Measurements from ENCODE around the gene OSBPL7. TPM values are rescaled to one million over a fixed set of nuclear protein-coding genes. Genes with fewer than 3 reads are reported as not detected.

Gene OSBPL7
- polyA plus RNA-seq, 2 of the 4 experiments (the other 2 are of a cell fraction) = 7.0 to 15.4 TPM

DNA sequence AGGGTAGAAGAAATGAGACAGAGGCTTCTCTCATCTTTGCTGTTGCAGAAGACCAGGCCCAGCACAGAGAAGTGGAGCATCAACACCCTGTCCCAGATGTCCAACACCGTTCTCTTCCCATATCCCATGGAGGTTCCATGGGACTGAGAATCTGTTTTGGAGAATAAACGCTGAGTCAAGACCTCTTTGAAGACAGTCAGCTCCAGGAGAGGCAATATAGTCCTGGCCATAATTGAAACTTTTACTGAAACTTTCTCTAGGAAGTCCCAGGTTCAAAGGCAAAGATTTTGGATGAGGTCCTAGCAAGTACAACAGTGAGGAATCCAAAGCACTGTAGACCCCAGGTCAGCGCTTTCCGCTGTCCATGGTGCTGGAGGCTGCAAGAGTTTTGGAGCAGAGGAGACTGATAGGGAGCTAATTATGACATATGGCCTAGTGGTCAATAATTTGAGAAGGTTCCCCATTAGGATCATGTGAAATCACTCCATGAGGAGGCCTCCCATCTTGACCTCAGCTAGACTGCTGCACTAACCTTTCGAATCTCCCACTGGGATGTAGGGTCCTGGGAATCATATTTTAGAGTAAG lies 36.0 kb downstream of the OSBPL7 start:
- ChIA-PET POLR2A (interaction anchor here (1.7 kb wide), 1 partner anchor 46 kb away, joined by 5 read pairs; the partner anchor contains the start of genes LRRC46 and MRPL10), CTCF (interaction anchor here (0.9 to 8.3 kb wide), 12 partner anchors 11 to 112 kb away, joined by 3 to 42 read pairs (median 4); partner anchors contain the start of gene TBX21)
- no peak overlapping the region for H3K4me2 ChIP-seq
- ATAC-seq (no peak), FAIRE-seq (no peak), DNase-seq (ENCODE audit: low read depth in 1 of 2, low spot score in 1 of 2) (no peak)
- no peaks in the 10 kb centered on the region for H3K9me3 ChIP-seq
- WGBS (ENCODE audit: missing lambda C conversion rate) = 57% methylated on average over 5 of the region's 5 CpGs
- H3K27ac ChIP-seq = no peak overlapping the region
- no peak overlapping the region for H3K4me3 ChIP-seq
- H3K4me1 ChIP-seq = peaks cover 3% of the 10 kb centered on the region; the same call in 1 of the 3 replicates
- TF ChIP-seq, protein P1, sequence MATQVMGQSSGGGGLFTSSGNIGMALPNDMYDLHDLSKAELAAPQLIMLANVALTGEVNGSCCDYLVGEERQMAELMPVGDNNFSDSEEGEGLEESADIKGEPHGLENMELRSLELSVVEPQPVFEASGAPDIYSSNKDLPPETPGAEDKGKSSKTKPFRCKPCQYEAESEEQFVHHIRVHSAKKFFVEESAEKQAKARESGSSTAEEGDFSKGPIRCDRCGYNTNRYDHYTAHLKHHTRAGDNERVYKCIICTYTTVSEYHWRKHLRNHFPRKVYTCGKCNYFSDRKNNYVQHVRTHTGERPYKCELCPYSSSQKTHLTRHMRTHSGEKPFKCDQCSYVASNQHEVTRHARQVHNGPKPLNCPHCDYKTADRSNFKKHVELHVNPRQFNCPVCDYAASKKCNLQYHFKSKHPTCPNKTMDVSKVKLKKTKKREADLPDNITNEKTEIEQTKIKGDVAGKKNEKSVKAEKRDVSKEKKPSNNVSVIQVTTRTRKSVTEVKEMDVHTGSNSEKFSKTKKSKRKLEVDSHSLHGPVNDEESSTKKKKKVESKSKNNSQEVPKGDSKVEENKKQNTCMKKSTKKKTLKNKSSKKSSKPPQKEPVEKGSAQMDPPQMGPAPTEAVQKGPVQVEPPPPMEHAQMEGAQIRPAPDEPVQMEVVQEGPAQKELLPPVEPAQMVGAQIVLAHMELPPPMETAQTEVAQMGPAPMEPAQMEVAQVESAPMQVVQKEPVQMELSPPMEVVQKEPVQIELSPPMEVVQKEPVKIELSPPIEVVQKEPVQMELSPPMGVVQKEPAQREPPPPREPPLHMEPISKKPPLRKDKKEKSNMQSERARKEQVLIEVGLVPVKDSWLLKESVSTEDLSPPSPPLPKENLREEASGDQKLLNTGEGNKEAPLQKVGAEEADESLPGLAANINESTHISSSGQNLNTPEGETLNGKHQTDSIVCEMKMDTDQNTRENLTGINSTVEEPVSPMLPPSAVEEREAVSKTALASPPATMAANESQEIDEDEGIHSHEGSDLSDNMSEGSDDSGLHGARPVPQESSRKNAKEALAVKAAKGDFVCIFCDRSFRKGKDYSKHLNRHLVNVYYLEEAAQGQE (IDR thresholded peaks at IDR 0.05) = peak; percentile 95
- TF ChIP-seq EHMT2 (IDR thresholded peaks at IDR 0.05; ENCODE audit: low read depth) (peak; percentile 93), MAFK (IDR thresholded peaks at IDR 0.05; ENCODE audit: partially characterized antibody) (peak; percentile 68), JUN (IDR thresholded peaks at IDR 0.05) (no peak), JUNB (IDR thresholded peaks at IDR 0.05) (no peak)

DNA sequence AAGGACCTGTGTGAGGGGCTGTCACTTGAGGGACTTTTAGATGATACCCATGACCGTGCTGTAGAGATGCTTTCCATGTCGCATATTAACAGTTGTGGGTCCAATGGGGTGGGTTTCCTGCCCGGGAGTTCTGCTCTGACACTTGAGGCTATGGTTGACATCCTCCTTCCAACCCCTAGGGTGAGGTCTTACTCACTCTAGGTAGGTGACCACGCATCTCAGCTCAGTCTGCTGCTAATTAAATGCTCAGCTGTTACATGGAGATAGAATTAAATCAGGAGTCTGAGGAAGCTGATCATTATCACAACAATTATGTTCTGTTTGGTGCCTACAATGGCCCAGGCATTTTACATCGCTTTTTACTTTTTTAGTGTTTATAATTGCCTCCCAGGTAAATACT lies 40.2 kb downstream of the OSBPL7 start:
- Histone ChIP-seq H3K4me3 (no peak overlapping the region), H3K9me3 (no peaks in the 10 kb centered on the region), H3K4me2 (no peak overlapping the region), H3K4me1 (no peaks in the 10 kb centered on the region), H3K27ac (no peak overlapping the region)
- DNase-seq (ENCODE audit: low read depth in 1 of 2, low spot score in 1 of 2) (no peak), FAIRE-seq (no peak), ATAC-seq (no peak)
- CTCF ChIA-PET = interaction anchor here (1.0 to 8.3 kb wide), 7 partner anchors 8 to 82 kb away, joined by 3 to 42 read pairs (median 6); partner anchors contain the start of gene SCRN2
- WGBS (ENCODE audit: missing lambda C conversion rate) = 45% methylated on average over 5 of the region's 5 CpGs
- TF ChIP-seq, protein P2, sequence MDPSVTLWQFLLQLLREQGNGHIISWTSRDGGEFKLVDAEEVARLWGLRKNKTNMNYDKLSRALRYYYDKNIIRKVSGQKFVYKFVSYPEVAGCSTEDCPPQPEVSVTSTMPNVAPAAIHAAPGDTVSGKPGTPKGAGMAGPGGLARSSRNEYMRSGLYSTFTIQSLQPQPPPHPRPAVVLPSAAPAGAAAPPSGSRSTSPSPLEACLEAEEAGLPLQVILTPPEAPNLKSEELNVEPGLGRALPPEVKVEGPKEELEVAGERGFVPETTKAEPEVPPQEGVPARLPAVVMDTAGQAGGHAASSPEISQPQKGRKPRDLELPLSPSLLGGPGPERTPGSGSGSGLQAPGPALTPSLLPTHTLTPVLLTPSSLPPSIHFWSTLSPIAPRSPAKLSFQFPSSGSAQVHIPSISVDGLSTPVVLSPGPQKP (IDR thresholded peaks at IDR 0.05; ENCODE audit: low read depth, low read length) = no peak
- TF ChIP-seq, protein P1 (IDR thresholded peaks at IDR 0.05) = no peak
- TF ChIP-seq, protein P3, sequence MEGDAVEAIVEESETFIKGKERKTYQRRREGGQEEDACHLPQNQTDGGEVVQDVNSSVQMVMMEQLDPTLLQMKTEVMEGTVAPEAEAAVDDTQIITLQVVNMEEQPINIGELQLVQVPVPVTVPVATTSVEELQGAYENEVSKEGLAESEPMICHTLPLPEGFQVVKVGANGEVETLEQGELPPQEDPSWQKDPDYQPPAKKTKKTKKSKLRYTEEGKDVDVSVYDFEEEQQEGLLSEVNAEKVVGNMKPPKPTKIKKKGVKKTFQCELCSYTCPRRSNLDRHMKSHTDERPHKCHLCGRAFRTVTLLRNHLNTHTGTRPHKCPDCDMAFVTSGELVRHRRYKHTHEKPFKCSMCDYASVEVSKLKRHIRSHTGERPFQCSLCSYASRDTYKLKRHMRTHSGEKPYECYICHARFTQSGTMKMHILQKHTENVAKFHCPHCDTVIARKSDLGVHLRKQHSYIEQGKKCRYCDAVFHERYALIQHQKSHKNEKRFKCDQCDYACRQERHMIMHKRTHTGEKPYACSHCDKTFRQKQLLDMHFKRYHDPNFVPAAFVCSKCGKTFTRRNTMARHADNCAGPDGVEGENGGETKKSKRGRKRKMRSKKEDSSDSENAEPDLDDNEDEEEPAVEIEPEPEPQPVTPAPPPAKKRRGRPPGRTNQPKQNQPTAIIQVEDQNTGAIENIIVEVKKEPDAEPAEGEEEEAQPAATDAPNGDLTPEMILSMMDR (IDR thresholded peaks at IDR 0.05) = no peak
- TF ChIP-seq JUNB (IDR thresholded peaks at IDR 0.05) (no peak), JUN (IDR thresholded peaks at IDR 0.05) (no peak), POLR2A (IDR thresholded peaks at IDR 0.05; ENCODE audit: low read length) (no peak), GATA3 (IDR thresholded peaks at IDR 0.05; ENCODE audit: borderline replicate concordance) (no peak), CHD2 (IDR thresholded peaks at IDR 0.05; ENCODE audit: low read length, partially characterized antibody) (no peak), KDM5A (IDR thresholded peaks at IDR 0.05) (no peak), NR3C1 (IDR thresholded peaks at IDR 0.05) (no peak), BHLHE40 (IDR thresholded peaks at IDR 0.05; ENCODE audit: low read depth, low read length) (no peak)
- TF ChIP-seq, protein P4, sequence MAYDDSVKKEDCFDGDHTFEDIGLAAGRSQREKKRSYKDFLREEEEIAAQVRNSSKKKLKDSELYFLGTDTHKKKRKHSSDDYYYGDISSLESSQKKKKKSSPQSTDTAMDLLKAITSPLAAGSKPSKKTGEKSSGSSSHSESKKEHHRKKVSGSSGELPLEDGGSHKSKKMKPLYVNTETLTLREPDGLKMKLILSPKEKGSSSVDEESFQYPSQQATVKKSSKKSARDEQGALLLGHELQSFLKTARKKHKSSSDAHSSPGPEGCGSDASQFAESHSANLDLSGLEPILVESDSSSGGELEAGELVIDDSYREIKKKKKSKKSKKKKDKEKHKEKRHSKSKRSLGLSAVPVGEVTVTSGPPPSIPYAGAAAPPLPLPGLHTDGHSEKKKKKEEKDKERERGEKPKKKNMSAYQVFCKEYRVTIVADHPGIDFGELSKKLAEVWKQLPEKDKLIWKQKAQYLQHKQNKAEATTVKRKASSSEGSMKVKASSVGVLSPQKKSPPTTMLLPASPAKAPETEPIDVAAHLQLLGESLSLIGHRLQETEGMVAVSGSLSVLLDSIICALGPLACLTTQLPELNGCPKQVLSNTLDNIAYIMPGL (CRISPR knock-in tag; IDR thresholded peaks at IDR 0.05; ENCODE audit: borderline replicate concordance) = no peak
- TF ChIP-seq, protein P5, sequence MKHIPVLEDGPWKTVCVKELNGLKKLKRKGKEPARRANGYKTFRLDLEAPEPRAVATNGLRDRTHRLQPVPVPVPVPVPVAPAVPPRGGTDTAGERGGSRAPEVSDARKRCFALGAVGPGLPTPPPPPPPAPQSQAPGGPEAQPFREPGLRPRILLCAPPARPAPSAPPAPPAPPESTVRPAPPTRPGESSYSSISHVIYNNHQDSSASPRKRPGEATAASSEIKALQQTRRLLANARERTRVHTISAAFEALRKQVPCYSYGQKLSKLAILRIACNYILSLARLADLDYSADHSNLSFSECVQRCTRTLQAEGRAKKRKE (CRISPR knock-in tag; IDR thresholded peaks at IDR 0.05; ENCODE audit: low read depth) = no peak
- POLR2A ChIA-PET = no interaction called here
